ENCODE measurements around the gene TM9SF2. TPM values are rescaled to one million over a fixed set of nuclear protein-coding genes. Genes with fewer than 3 reads are reported as not detected.

Gene TM9SF2
- total RNA-seq, 4 donors from 2014 or later, result 185 to 207 (median 200) TPM

DNA sequence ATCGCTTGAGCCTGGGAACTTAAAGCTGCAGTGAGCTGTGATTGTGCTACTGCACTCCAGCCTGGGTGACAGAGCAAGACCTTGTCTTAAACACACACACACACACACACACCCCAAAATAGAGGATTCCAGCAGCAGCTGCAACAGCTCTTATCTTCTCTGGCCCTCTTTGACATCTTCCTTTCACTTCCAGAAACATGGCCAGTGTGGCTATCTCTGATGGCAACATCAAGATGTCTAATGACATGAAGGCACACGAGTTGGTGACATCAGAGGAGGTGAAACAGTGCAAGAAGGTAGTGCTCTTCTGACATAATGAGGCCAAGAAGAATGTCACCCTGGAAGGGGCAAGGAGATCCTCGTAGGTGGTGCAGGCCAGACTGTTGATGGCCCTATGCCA lies 81.2 kb downstream of the TM9SF2 start:
- no peaks in the 10 kb centered on the region for H3K4me1 ChIP-seq
- DNase-seq, result no peak
- no peaks in the 10 kb centered on the region for H3K36me3 ChIP-seq
- H3K9me3 ChIP-seq, result no peaks in the 10 kb centered on the region
- H3K27ac ChIP-seq, result no peak overlapping the region
- H3K27me3 ChIP-seq, result no peaks in the 10 kb centered on the region
- no peak overlapping the region for H3K4me3 ChIP-seq (replicated peaks in 1 of 3)
- intact Hi-C loops (cut with DNase I), result no loop called here
- WGBS, 2 donors, result 53 to 88% methylated on average over 2 to 3 of the region's 3 CpGs
- TF ChIP-seq CTCF (IDR thresholded peaks at IDR 0.05), result no peak
- no peak for TF ChIP-seq POLR2A (IDR thresholded peaks at IDR 0.05)

DNA sequence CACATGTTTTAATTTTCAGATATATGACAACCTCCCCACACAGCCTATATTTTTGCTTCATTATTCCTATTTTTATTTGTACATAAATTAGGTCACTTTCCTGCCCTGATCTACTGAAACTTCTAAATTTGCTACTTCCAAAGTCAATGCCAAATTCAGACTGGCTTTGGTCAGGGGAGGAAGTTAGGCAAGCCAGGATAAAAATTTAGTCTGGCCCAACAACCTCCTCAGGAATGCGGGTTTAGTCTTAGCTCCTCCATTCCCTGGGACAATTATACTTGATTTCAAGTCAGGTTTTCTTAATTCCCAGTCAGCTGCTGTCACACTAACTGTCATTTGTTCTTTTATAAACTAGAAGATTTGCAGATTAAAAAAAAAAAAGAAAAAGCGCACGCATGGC lies 84.3 kb downstream of the TM9SF2 start:
- DNase-seq, result no peak
- TF ChIP-seq CTCF (IDR thresholded peaks at IDR 0.05), result no peak
- TF ChIP-seq POLR2A (IDR thresholded peaks at IDR 0.05), result no peak
- H3K4me3 ChIP-seq (replicated peaks in 1 of 3), result no peak overlapping the region
- H3K27ac ChIP-seq, result no peak overlapping the region
- no peaks in the 10 kb centered on the region for H3K27me3 ChIP-seq
- no peaks in the 10 kb centered on the region for H3K36me3 ChIP-seq
- H3K9me3 ChIP-seq, result no peaks in the 10 kb centered on the region
- intact Hi-C loops (cut with DNase I), result no loop called here
- 56 to 63% methylated on average over 3 of the region's 3 CpGs for WGBS, 2 donors
- H3K4me1 ChIP-seq, result no peaks in the 10 kb centered on the region

- intact Hi-C loops (cut with DNase I), result no loop called here
Observed at GRCh38 chr13:99587021-99587420, 85.7 kb downstream of the TM9SF2 start.

DNA sequence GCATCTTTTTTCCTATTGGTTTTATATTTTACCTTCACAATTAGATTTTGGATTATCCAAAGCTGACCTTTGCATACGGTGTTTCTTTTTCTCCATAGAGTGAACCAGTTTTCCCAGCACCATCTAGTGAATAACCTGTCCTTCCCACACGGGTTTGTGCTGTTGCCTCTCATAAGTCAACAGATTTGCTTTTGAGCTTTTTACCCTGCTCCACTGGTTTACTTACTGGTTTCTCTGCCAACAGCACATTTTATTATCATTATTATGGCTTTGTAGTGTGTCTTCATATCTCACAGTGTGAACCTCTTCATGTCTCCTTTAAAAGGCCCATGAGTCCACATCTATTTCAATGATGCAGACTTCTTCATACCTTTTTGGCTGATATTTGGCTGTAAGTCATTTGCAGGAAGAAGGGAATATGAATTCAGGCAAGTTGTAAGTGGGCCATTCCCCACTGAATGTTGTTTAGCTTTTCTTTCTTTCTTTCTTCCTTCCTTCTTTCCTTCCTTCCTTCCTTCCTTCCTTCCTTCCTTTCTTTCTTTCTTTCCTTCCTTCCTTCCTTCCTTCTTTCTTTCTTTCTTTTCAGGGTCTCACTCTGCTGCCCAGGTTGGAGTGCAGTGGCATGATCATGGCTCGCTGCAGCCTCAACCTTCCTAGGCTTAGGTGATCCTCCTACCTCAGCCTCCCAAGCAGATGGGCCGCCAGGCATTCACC lies 86.8 kb downstream of the TM9SF2 start:
- Histone ChIP-seq H3K27ac (no peak overlapping the region), H3K9me3 (no peaks in the 10 kb centered on the region), H3K4me1 (no peaks in the 10 kb centered on the region), H3K4me3 (replicated peaks in 1 of 3) (no peak overlapping the region), H3K36me3 (no peaks in the 10 kb centered on the region), H3K27me3 (no peaks in the 10 kb centered on the region)
- 92 to 94% methylated on average over 4 of the region's 4 CpGs for WGBS, 2 donors
- no peak for DNase-seq
- intact Hi-C loops (cut with DNase I), result no loop called here
- TF ChIP-seq POLR2A (IDR thresholded peaks at IDR 0.05) (no peak), CTCF (IDR thresholded peaks at IDR 0.05) (no peak)

More at GRCh38 chr13:99587021-99587420, 85.7 kb downstream of the TM9SF2 start:
- 89 to 90% methylated on average over 8 of the region's 8 CpGs for WGBS, 2 donors
- H3K27ac ChIP-seq, result no peak overlapping the region
- DNase-seq, result no peak
- H3K27me3 ChIP-seq, result no peaks in the 10 kb centered on the region
- TF ChIP-seq CTCF (IDR thresholded peaks at IDR 0.05) (no peak), POLR2A (IDR thresholded peaks at IDR 0.05) (no peak)
- no peaks in the 10 kb centered on the region for H3K9me3 ChIP-seq
- H3K36me3 ChIP-seq, result no peaks in the 10 kb centered on the region
- no peak overlapping the region for H3K4me3 ChIP-seq (replicated peaks in 1 of 3)
- no peaks in the 10 kb centered on the region for H3K4me1 ChIP-seq

- no peak overlapping the region for H3K27ac ChIP-seq
- no peaks in the 10 kb centered on the region for H3K9me3 ChIP-seq
- no peak overlapping the region for H3K4me3 ChIP-seq (replicated peaks in 1 of 3)
- H3K27me3 ChIP-seq, result no peaks in the 10 kb centered on the region
- intact Hi-C loops (cut with DNase I), result no loop called here
- H3K36me3 ChIP-seq, result no peaks in the 10 kb centered on the region
- DNase-seq, result no peak
- 89 to 96% methylated on average over 6 of the region's 6 CpGs for WGBS, 2 donors
- no peaks in the 10 kb centered on the region for H3K4me1 ChIP-seq
- no peak for TF ChIP-seq POLR2A (IDR thresholded peaks at IDR 0.05)
- no peak for TF ChIP-seq CTCF (IDR thresholded peaks at IDR 0.05)
Observed at GRCh38 chr13:99589575-99589974, 88.3 kb downstream of the TM9SF2 start.

Data from thyroid gland (tissue), 4 donors.